T-helper 22 cell (primary cell): ENCODE measurements around the gene PRG2.
"Not testable (repeated sequence)": the region's sequence is repeated elsewhere in the genome, so short reads cannot be mapped to it uniquely, and the experiment has no call there.

ENCODE experiments used
- DNase-seq: peaks from one replicate; pipeline ENCODE4 v3.0.0-alpha.2; 2020; ENCODE audit warnings: low read depth

PRG2 gene

GRCh38 chr11:57344826-57345225 lies 45.6 kb downstream of the PRG2 start:
- DNase-seq = no peak

DNA sequence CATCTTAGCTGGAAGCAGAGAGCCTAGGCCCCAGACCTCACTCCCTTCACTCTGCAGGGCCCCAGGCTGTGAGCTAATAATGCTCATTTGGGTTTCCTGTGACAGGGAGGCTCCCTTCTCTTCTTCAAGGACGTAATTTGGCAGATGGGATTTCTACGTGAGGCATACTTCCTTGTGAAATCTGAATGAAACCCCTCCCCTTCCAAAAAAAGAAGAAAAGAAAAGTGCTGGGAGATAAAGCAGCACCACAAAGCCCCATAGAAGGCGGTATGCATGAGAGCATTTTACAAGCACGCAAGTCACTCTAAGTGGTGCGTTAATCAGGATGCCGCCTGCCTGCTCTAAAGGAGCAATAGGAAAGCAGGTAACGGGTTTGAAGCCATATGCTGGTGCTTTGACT lies 46.6 kb downstream of the PRG2 start:
- DNase-seq = no peak

DNA sequence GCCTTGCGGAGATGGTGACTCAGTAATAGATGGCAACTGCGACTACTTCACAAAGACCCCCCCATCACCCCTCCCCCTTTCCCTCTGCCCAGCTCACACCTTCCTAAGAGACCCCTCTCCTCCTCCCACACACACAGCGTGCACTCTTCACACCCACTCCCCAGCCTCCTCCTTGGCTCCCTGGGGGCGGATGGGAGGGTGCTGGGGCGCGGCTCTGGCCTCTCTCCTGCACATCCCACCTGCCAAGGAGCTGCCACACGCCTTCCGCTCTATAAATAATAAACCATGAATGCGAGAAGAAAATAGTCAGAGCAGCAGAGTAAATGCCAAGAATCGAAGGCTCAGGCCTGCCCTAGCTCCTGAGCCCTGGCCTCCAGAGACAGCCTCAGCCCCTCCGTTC lies 47.7 kb downstream of the PRG2 start:
- DNase-seq = no peak

DNA sequence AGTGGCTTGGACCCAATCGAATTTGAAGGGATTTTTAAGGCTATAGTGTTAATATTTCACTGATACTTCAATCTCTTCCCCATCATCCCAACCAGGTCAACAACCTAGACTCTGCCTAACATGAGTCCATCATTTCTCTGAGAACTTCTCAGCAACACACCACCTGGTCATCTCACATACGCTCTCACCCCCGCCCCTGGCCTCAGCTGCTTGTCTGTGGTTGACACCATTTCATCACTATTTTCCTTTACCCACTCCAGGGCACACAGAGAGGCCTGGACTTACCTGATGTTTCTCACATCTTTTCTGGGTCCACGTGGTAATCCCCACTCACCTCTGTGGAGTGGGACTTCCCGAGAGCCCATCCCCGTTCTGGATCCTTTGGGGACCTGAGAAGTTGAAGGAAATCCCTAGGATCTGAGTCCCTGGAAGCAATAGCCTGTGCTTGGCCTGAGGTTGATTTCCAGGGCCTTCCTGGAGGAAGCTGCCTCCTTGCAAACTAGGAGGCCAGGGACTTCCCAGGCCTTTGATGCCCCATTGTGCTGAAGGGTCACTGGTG lies 49.1 kb downstream of the PRG2 start:
- DNase-seq = no peak

- DNase-seq = no peak
Measured at GRCh38 chr11:57340039-57340615, 50.3 kb downstream of the PRG2 start.

DNA sequence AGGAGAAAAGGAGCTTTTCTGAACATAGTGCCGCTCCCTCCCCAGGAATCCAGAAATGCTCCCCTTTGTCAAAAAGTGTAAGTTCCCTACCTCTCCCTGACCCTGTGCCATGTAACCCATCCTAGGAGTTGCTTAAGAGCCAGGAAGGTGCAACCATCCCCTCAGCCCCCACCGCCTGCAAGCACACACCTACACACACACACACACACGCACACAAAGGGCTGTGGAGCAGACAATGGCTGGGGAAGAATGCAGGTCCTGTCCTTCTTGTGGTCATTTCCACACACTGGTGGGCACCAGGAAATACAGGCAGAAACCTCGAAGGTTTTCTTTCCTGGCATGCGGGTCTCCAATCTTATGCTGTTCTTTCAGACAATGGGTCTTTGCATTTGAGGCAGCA lies 51.1 kb downstream of the PRG2 start:
- DNase-seq = no peak

DNA sequence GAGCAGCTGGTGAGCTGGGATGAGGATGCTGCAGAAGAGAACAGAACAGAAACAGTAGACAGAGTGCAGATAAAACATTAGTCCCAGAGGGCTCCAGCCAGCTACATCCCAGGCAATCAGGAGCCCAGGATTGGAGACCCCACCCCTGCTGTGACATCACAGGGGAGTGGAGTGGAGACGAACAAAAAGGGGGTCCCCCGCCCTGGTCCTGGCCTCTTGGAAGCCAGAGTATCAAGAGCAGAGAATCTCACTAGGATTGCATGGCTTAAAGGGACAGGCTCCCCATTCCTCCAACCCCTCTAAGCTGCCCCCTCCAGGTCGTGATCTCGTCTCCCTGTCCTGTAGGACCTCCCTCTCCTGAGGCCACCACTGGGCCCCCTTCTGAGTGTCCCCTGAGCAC lies 52.3 kb downstream of the PRG2 start, which contains the start of gene P2RX3:
TSS of gene P2RX3 (plus strand) at position 211 of the 400 bp plus-strand sequence. CDS start 199 bp downstream, outside the sequence.
- DNase-seq = no peak

- DNase-seq = not testable (repeated sequence)
Measured at GRCh38 chr11:57336856-57337255, 53.6 kb downstream of the PRG2 start.
